Stromal cell of bone marrow (primary cell): ENCODE measurements around the gene BRIP1.
"Not testable (repeated sequence)": the region's sequence is repeated elsewhere in the genome, so short reads cannot be mapped to it uniquely, and the experiment has no call there.

Experiments
- DNase-seq: peaks from one replicate; pipeline ENCODE4 v3.0.0-alpha.2; 2012; ENCODE audit warnings: low read depth

Gene BRIP1

DNA sequence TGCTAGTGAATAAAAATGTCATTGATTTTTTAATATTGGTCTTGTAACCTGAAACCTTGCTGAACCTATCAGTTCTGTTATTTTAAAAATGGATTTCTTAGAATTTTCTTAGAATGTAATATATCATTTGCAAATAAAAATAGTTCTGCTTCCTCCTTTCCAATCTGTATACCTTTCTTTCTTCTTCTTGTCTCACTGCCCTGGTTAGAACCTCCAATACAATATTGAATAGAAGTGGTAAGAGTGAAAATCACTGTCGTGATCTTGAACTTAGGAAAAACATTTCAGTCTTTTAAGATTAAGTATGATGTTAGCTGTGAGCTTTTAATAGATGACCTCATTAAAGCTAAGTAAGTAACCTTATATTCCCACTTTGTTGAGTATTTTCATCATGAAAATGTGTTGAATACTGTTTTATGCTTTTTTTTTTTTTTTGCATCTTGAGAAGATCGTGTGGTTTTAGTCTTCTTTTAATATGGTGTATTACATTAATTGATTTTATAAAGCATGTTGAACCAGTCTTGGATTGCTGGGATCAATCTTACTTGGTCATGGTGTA lies 167.5 kb downstream of the BRIP1 start:
- DNase-seq: no peak

DNA sequence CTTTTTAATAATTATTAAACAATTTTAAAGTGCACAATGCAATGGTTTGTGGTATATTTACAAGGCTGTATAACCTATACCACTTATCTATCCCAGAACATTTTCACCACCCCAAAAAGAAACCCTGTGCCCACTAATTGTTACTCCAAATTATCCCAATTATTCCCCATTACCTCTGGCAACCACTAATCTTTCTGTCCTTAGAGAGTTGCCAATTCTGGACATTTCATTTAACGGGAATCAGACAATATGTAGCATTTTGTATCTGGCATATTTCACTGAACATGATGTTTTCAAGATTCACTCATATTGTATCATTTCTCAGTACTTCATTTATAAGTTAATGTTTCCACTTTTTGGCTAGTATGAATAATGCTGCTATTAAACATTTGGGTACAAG lies 169.2 kb downstream of the BRIP1 start:
- no peak for DNase-seq

DNA sequence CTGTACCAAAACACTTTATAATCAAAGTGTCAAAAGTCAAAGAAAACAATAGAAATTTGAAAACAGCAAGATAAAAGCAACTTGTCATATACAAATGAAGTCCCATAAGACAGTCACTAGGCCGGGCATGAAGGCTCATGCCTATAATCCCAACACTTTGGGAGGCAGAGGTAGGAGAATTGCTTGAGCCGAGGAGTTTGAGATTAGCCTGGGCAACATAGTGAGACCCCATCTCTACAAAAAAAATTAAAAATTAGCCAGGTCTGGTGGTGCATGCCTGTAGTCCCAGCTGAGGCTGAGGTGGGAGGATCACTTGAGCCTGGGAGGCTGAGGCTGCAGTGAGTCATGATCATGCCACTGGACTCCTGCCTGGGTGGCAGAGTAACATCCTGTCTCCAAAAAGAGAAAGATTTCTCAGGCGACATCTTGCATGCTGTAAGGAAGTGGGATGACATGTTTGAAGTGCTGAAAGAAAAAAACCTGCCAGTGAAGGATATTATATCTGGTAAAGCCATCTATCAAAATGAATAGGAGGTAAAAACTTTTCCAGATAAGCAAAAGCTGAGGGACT lies 173.6 kb downstream of the BRIP1 start:
- DNase-seq: peak; percentile 15

DNA sequence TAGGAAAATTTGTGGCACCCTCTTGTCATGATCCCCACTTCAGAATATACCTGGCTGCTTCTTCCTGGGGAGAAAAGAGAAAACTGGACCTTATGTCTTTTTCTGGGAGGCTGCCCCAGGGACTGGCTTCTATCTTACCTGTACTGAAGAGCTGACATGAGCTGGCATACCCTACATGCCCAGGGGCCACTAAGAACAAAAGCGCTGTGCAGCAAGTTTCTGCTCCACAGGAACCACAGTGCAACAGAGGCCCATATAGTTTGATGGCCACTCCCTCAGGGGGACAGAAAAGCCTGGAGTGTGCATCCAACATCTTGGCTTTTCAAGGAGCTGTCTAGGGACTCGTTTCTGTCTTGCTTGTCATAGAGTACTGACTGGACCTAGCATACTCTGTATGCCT lies 175.6 kb downstream of the BRIP1 start:
- no peak for DNase-seq

DNA sequence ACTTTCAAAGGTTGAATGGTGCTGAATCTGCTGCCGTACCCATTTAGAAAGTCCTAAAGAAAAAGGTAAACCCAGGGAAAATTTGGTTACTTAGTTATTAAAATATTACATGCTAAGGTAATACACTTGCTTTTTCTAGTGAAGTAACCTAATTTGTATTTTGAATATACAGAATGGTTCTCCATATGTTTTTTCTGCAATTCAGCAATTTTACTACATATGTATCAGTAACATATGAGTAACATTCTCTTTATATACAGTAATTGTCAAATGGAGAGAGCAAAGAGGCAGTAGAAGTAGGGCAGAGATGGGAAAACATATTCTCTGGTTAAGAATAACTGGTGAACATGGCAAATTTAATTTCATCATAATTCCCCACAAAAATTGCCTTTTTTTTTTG lies 177.2 kb downstream of the BRIP1 start:
- no peak for DNase-seq

DNA sequence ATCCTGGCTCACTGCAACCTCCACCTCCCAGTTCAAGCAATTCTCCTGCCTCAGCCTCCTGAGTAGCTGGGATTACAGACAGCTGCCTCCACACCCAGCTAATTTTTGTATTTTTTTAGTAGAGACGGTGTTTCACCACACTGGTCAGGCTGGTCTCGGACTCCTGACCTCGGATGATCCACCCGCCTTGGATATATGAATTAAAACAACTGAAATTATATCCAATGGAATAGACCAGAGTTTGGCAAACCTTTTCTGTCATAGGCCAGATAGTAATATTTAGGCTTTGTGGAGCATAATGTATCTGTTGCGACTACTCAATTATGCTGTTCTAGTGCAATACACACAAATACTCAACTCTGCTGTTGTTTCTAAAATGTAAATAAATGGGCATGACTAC lies 178.5 kb downstream of the BRIP1 start:
- no peak for DNase-seq

DNA sequence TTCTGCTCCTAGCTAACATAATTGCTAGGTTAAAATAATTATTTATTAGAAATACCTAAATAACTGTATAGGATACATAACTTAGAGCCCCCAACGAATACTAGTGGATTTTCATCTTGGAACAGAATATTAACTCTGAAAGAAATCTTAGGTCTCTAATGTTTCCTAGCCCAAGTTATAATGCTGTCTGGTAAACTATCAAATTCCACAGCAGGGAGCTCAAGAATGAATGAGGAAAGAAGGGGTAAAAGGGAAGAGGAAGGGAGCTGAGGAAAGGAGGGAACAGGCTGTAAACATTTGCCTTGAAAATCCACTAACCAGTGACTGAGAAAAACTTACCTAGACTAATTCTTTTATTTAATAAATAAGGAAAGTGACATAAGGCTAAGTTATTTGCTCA lies 179.2 kb downstream of the BRIP1 start:
- DNase-seq: no peak

DNA sequence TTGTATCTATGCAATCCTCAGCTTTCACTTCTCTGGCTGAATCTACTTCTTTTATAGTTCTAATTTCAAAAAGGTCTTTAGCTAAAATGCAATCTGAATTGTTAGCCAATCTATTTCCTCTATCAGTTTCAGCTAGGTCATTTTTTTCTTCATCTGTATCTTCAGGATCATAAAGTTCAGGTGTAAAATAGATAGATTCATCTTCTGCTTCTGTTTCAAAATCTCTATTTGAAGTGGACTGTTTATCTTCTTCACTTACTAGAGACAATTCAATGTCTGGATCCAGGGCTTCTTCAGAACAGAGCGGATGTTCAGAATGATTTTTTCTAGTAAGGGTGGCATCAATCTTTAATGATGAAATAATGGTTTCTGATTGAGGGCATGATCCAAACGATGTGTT lies 179.9 kb downstream of the BRIP1 start:
- DNase-seq: no peak

DNA sequence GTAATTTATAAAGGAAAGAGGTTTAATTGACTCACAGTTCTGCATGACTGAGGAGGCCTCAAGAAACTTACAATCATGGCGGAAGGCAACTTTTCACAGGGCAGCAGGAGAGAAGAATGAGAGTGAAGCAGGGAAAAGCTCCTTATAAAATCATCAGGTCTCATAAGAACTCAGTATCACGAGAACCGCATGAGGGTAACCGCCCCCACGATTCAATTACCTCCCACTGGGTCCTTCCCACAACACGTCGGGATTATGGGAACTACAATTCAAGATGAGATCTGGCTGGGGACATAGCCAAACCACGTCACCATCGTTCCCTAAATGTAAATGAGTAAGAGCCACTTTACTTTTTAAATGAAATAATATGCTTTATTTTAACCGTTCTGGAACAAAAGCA lies 182.4 kb downstream of the BRIP1 start:
- no peak for DNase-seq

DNA sequence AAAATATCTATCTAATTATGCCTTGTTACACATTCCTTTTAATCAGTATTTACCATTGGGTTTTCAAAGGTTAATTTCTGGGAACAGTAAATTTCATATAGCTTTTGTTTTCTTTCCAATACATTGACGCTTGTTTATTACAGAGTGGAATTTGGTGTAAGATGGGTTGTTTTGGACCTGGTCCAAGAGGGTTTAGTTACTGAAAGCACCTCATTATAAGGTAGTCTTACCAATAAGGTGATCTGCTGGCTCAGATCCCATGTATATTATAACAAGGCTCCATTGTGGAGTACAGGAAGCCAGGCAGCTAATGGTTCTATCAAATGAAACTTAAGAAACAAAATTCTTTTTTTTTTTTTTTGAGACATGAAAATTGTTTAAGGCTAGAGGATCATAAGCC lies 185.0 kb downstream of the BRIP1 start:
- no peak for DNase-seq

DNA sequence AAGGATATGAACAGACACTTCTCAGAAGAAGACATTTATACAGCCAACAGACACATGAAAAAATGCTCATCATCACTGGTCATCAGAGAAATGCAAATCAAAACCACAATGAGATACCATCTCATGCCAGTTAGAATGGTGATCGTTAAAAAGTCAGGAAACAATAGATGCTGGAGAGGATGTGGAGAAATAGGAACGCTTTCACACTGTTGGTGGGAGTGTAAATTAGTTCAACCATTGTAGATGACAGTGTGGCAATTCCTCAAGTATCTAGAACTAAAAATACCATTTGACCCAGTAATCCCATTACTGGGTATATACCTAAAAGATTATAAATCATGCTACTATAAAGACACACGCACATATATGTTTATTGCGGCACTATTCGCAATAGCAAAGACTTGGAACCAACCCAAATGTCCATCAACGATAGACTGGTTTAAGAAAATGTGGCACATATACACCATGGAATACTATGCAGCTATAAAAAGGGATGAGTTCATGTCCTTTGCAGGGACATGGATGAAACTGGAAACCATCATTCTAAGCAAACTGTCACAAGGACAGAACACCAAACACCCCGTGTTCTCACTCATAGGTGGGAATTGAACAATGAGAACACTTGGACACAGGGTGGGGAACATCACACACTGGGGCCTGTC lies 186.0 kb downstream of the BRIP1 start:
- not testable (repeated sequence) for DNase-seq

DNA sequence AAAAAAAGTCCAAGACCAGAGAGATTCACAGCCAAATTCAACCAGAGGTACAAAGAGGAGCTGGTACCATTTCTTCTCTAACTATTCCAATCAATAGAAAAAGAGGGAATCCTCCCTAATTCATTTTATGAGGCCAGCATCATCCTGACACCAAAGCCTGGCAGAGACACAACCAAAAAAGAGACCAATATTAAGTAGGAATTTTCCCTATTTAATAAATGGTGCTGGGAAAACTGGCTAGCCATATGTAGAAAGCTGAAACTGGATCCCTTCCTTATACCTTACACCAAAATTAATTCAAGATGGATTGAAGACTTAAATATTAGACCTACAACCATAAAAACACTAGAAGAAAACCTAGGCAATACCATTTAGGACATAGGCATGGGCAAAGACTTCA lies 186.8 kb downstream of the BRIP1 start:
- not testable (repeated sequence) for DNase-seq

DNA sequence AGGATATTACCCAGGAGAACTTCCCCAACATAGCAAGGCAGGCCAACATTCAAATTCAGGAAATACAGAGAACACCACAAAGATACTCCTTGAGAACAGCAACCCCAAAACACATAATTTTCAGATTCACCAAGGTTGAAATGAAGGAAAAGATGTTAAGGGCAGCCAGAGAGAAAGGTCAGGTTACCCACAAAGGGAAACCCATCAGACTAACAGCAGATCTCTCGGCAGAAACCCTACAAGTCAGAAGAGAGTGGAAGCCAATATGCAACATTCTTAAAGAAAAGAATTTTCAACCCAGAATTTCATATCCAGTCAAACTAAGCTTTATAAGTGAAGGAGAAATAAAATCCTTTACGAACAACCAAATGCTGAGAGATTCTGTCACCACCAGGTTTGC lies 188.7 kb downstream of the BRIP1 start:
- not testable (repeated sequence) for DNase-seq

DNA sequence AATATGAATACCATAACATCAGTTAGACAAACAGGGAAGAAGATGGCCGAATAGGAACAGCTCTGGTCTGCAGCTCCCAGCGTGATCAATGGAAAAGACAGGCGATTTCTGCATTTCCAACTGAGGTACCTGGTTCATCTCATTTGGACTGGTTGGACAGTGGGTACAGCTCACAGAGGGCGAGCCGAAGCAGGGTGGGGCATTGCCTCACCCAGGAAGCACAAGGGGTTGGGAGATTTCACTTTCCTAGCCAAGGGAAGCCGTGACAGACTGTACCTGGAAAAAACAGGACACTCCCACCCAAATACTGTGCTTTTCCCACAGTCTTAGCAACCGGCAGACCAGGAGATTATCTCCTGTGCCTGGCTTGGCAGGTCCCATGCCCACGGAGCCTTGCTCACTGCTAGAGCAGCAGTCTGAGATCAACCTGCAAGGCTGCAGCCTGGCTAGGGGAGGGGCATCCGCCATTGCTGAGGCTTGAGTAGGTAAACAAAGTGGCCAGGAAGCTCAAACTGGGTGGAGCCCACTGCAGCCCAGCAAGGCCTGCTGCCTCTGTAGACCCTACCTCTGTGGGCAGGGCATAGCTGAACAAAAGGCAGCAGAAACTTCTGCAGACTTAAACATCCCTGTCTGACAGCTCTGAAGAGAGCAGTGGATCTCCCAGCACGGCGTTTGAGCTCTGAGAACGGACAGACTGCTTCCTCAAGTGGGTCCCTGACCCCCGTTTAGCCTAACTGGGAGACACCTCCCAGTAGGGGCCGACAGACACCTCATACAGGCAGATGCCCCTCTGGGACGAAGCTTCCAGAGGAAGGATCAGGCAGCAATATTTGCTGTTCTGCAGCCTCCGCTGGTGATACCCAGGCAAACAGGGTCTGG lies 190.1 kb downstream of the BRIP1 start:
- DNase-seq: not testable (repeated sequence)

DNA sequence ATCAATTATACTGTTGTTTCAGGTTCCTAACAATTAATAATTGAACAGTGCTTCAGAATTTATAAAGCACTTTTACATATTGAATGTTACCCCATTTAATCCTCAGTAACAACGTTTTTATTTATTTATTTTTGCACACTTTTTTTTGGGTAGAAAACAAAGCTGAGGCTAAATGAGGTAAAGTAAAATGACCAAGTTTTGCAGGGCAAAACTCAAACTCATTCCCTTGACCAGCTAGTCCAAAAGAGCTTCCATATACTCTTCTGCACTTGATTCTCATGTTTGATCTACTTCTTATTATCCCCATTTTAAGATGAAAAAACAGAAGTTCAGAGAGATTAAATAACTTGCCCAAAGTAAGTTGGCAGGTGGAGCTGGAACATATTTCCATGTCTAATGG lies 191.2 kb downstream of the BRIP1 start:
- no peak for DNase-seq

DNA sequence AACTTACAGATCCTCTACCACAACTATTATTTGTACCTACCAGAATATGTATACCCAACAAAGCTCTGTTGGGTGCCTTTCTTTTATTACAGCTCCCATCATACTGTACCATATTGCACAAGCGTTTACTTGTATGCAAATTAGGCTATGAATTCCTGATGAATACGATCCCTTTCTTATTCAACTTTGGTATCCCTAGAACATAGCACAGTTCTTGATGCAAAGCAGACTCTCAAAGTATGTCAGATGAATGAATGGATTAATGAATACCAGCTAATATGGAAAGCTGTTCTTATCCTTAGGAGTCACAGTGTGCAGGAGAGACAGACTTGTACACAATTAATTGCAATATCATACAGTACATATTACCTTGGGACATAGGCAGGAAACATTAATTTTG lies 192.6 kb downstream of the BRIP1 start:
- no peak for DNase-seq

DNA sequence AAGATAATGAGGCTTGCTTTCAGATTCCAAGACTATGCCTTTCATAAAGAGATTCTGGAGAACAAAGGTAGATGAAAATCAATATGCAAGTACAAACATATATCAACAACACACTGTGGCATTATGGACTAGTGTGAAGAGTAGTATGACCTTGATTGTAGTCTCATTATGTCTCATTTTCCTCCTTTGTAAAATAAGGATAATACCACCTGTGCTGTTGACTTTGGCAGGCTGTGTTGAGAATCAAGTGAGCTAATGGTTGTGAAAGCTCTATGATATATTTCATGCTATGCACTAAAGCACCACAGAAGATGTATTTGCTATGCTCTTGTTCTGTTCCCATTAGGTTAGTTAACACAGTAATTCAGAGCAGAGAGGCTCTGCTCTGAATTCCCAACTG lies 193.8 kb downstream of the BRIP1 start:
- DNase-seq: no peak

DNA sequence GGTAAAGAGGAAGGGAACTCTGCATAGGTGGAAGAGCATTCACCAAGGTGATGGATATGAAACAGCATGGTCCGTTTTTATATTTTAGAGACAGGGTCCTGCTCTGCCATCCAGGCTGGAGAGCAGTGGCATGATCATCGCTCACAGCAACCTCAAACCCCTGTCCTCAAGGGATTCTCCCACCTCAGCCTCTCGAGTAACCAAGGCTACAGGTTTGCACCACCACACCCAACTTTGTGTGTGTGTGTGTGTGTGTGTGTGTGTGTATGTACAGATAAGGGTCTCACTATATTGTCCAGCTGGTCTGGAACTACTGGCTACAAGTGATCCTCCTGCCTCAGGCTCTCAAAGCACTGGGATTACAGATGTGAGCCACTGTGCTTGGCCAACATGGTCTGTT lies 194.8 kb downstream of the BRIP1 start:
- no peak for DNase-seq

DNA sequence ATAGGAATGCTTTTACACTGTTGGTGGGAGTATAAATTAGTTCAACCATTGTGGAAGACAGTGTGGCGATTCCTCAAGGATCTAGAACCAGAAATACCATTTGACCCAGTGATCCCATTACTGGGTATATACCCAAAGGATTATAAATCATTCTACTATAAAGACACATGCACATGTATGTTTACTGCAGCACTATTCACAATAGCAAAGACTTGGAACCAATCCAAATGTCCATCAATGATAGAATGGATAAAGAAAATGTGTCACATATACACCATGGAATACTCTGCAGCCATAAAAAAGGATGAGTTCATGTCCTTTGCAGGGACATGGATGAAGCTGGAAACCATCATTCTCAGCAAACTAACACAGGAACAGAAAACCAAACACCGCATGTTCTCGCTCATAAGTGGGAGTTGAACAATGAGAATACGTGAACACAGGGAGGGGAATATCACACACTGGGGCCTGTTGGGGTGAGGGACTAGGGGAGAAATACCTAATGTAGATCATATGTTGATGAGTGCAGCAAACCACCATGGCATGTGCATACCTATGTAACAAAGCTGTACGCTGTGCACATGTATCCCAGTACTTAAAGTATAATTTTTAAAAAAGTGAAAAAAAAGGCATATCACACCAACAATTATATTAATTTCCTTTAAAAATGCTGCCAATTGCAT lies 196.8 kb downstream of the BRIP1 start:
- not testable (repeated sequence) for DNase-seq

DNA sequence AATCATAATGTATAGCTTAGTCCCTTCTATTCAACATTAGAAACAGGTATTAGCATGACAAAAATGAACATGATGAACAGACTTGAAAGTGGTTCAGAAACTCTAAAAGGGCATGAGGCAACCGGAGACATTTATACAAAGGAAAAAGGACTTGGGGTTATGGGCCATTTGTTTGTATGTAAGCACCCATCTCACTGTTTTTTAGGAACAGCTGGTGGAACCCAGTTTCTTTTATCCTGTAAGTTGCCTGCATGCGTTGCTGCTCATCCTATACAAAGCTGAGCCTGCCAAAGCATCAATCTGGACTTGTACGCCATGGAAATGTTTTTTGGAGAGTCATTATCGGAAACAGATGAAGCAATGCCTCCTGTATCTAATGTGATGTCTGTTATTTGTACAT lies 200.0 kb downstream of the BRIP1 start:
- DNase-seq: no peak

DNA sequence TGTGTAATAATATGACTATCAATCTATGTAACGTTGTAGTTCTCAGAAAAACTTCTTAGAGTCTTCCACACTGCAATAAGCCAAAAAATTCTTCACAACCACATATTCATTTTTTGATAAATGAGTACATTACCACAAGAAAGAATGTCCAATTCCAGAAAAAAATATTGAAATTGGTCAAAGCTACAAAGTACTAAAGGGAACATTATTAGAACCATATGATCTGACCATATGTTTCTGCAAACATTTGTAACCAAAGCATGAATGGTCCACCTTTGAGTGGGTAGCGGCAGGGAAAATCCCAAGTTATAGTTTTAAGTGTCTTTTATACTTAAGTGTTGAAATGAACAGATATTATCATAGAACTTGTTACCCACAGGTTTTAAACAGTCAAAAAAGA lies 200.6 kb downstream of the BRIP1 start:
- no peak for DNase-seq

DNA sequence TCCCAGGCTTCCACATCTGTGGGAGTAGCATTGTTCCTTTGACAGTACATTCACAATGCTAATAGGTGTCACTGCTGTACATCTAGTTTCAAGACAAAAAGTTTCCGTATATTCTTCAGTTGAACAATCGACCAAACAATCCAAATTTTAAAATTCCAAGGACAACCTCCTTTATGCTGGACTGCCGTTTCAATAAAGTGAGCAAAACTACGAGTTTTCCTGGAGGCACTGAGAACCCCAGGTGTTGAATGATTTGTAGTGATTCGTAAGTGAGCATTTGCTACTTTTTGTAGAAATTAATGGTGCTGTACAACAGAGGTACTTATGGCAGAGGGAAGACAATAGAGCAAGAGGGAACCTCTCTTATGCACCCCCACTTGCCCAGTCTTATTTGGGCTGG lies 201.1 kb downstream of the BRIP1 start:
- no peak for DNase-seq
